Ectodermal cell (in vitro differentiated cells): Measurements from ENCODE around the gene LYRM7. TPM values are rescaled to one million over a fixed set of nuclear protein-coding genes. Genes with fewer than 3 reads are reported as not detected.
"Not testable (repeated sequence)": the region's sequence is repeated elsewhere in the genome, so short reads cannot be mapped to it uniquely, and the experiment has no call there.

Experiments used
- H3K27ac ChIP-seq: 2 replicates; pipeline ENCODE4 v1.7.0; 2013; ENCODE audit warnings: mild to moderate bottlenecking, low read depth, low read length; ENCODE audit not compliant: insufficient read depth, poor library complexity, severe bottlenecking
- H3K27me3 ChIP-seq: 2 replicates; pipeline ENCODE4 v1.7.0; 2013; ENCODE audit warnings: mild to moderate bottlenecking, low read length; ENCODE audit not compliant: insufficient read depth, control insufficient read depth, poor library complexity, severe bottlenecking
- H3K36me3 ChIP-seq: one replicate; pipeline ENCODE4 v1.7.0; 2013; ENCODE audit warnings: low read length; ENCODE audit not compliant: control insufficient read depth, insufficient read depth
- H3K4me1 ChIP-seq: one replicate; pipeline ENCODE4 v1.7.0; 2013; ENCODE audit warnings: low read length; ENCODE audit not compliant: control insufficient read depth, insufficient read depth
- H3K4me3 ChIP-seq: 2 replicates; pipeline ENCODE4 v1.7.0; 2013; ENCODE audit warnings: low read depth, low read length, control low read depth; ENCODE audit not compliant: insufficient read depth
- H3K9me3 ChIP-seq: 2 replicates; pipeline ENCODE4 v1.7.0; 2013; ENCODE audit warnings: mild to moderate bottlenecking, low read length, moderate library complexity; ENCODE audit not compliant: control insufficient read depth
- whole genome bisulfite sequencing, 2 experiments: methylation state at CpG; one replicate each; pipeline ENCODE4 v1.1.7; 2013; ENCODE audit warnings: missing lambda C conversion rate in 2 of 2; 5-methylcytosine and 5-hydroxymethylcytosine counted together
- polyA plus RNA-seq, 4 experiments: library from polyadenylated mRNA; stranded (reverse); fragments of 50-300 nt; gene quantifications; one replicate each; pipeline ENCODE4 v1.2.3, GENCODE V29; 2013

Gene LYRM7
- polyA plus RNA-seq (2013, experiment 1 of 4) = 14.9 TPM
- 11.5 TPM for polyA plus RNA-seq (2013, experiment 2 of 4)
- polyA plus RNA-seq (2013, experiment 3 of 4) = 10.2 TPM
- 12.1 TPM for polyA plus RNA-seq (2013, experiment 4 of 4)

- Histone ChIP-seq H3K9me3 (no peaks in the 10 kb centered on the region), H3K4me1 (peaks cover 6% of the 10 kb centered on the region), H3K27me3 (no peaks in the 10 kb centered on the region), H3K27ac (no peak within 1 kb of the TSS), H3K4me3 (peak within 1 kb of the TSS; percentile 76), H3K36me3 (no peaks in the 10 kb centered on the region)
- 0% methylated on average over 42 of the region's 42 CpGs for WGBS, 2 experiments
Measured at GRCh38 chr5:131170540-131171275, at the start of gene LYRM7. Gene LYRM7, plus strand, starts transcription at chr5:131170944. Its CDS starts 77 bp downstream, at chr5:131171021.

- H3K36me3 ChIP-seq, H3K27me3 ChIP-seq, H3K4me1 ChIP-seq, H3K9me3 ChIP-seq, H3K4me3 ChIP-seq, H3K27ac ChIP-seq: not testable (repeated sequence)
- 89 to 96% methylated on average over 2 of the region's 2 CpGs for WGBS, 2 experiments
Measured at GRCh38 chr5:131127244-131127643, 43.5 kb upstream of the LYRM7 start.

- no peak overlapping the region for H3K4me3 ChIP-seq
- WGBS, 2 experiments = 83 to 90% methylated on average over 4 of the region's 4 CpGs
- no peaks in the 10 kb centered on the region for H3K4me1 ChIP-seq
- H3K27me3 ChIP-seq = no peaks in the 10 kb centered on the region
- no peaks in the 10 kb centered on the region for H3K36me3 ChIP-seq
- no peak overlapping the region for H3K27ac ChIP-seq
- no peaks in the 10 kb centered on the region for H3K9me3 ChIP-seq
Measured at GRCh38 chr5:131129306-131129705, 41.4 kb upstream of the LYRM7 start.

- 100% methylated on average over 1 of the region's 2 CpGs for WGBS, 2 experiments
- H3K4me3 ChIP-seq, H3K4me1 ChIP-seq, H3K9me3 ChIP-seq, H3K27me3 ChIP-seq, H3K27ac ChIP-seq, H3K36me3 ChIP-seq: not testable (repeated sequence)
Measured at GRCh38 chr5:131133091-131133490, 37.7 kb upstream of the LYRM7 start.

GRCh38 chr5:131138406-131138805, 32.3 kb upstream of the LYRM7 start:
- not testable (repeated sequence) for H3K27ac ChIP-seq, H3K27me3 ChIP-seq, H3K4me1 ChIP-seq, H3K36me3 ChIP-seq, H3K9me3 ChIP-seq, H3K4me3 ChIP-seq
- WGBS, 2 experiments = 78 to 80% methylated on average over 5 of the region's 5 CpGs

GRCh38 chr5:131139321-131139720, 31.4 kb upstream of the LYRM7 start:
- no peak overlapping the region for H3K4me3 ChIP-seq
- H3K27me3 ChIP-seq = no peaks in the 10 kb centered on the region
- no peaks in the 10 kb centered on the region for H3K4me1 ChIP-seq
- WGBS, 2 experiments = 96 to 100% methylated on average over 2 of the region's 2 CpGs
- H3K9me3 ChIP-seq = no peaks in the 10 kb centered on the region
- no peaks in the 10 kb centered on the region for H3K36me3 ChIP-seq
- no peak overlapping the region for H3K27ac ChIP-seq

GRCh38 chr5:131142970-131143617, 27.6 kb upstream of the LYRM7 start:
- H3K4me1 ChIP-seq = no peaks in the 10 kb centered on the region
- H3K4me3 ChIP-seq = no peak overlapping the region
- H3K27me3 ChIP-seq = no peaks in the 10 kb centered on the region
- H3K36me3 ChIP-seq = no peaks in the 10 kb centered on the region
- no peaks in the 10 kb centered on the region for H3K9me3 ChIP-seq
- WGBS, 2 experiments = 71 to 88% methylated on average over 2 to 3 of the region's 3 CpGs
- no peak overlapping the region for H3K27ac ChIP-seq

- H3K4me3 ChIP-seq = no peak overlapping the region
- H3K9me3 ChIP-seq = no peaks in the 10 kb centered on the region
- H3K4me1 ChIP-seq = no peaks in the 10 kb centered on the region
- no peaks in the 10 kb centered on the region for H3K27me3 ChIP-seq
- no peak overlapping the region for H3K27ac ChIP-seq
- no peaks in the 10 kb centered on the region for H3K36me3 ChIP-seq
Measured at GRCh38 chr5:131147258-131147657, 23.5 kb upstream of the LYRM7 start.

GRCh38 chr5:131148835-131149234, 21.9 kb upstream of the LYRM7 start:
- H3K27me3 ChIP-seq = no peaks in the 10 kb centered on the region
- no peak overlapping the region for H3K4me3 ChIP-seq
- H3K9me3 ChIP-seq = no peaks in the 10 kb centered on the region
- no peaks in the 10 kb centered on the region for H3K4me1 ChIP-seq
- H3K27ac ChIP-seq = no peak overlapping the region
- 96 to 99% methylated on average over 2 of the region's 2 CpGs for WGBS, 2 experiments
- H3K36me3 ChIP-seq = no peaks in the 10 kb centered on the region

- Histone ChIP-seq H3K4me1 (no peaks in the 10 kb centered on the region), H3K27ac (no peak overlapping the region), H3K4me3 (no peak overlapping the region), H3K36me3 (no peaks in the 10 kb centered on the region), H3K27me3 (no peaks in the 10 kb centered on the region), H3K9me3 (no peaks in the 10 kb centered on the region)
- 95% methylated on average over 7 of the region's 7 CpGs for WGBS, 2 experiments
Measured at GRCh38 chr5:131150408-131150807, 20.3 kb upstream of the LYRM7 start.
